ENCODE measurements around the gene OR51S1.
"Not testable (repeated sequence)": the region's sequence is repeated elsewhere in the genome, so short reads cannot be mapped to it uniquely, and the experiment has no call there.

DNA sequence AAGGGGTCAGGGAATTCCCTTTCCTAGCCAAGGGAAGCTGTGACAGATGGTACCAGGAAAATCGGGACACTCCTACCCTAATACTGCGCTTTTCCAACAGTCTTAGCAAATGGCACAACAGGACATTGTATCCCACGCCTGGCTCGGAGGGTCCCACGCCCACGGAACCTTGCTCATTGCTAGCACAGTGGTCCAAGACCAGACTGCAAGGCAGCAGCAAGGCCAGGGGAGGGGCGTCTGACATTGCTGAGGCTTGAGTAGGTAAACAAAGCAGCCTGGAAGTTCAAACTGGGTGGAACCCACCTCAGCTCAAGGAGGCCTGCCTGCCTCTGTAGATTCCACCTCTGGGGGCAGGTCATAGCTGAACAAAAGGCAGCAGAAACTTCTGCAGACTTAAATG is 5.3 kb upstream of the OR51S1 start:
- TF ChIP-seq, protein P1, sequence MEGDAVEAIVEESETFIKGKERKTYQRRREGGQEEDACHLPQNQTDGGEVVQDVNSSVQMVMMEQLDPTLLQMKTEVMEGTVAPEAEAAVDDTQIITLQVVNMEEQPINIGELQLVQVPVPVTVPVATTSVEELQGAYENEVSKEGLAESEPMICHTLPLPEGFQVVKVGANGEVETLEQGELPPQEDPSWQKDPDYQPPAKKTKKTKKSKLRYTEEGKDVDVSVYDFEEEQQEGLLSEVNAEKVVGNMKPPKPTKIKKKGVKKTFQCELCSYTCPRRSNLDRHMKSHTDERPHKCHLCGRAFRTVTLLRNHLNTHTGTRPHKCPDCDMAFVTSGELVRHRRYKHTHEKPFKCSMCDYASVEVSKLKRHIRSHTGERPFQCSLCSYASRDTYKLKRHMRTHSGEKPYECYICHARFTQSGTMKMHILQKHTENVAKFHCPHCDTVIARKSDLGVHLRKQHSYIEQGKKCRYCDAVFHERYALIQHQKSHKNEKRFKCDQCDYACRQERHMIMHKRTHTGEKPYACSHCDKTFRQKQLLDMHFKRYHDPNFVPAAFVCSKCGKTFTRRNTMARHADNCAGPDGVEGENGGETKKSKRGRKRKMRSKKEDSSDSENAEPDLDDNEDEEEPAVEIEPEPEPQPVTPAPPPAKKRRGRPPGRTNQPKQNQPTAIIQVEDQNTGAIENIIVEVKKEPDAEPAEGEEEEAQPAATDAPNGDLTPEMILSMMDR (IDR thresholded peaks at IDR 0.05) = not testable (repeated sequence)
- TF ChIP-seq REST (IDR thresholded peaks at IDR 0.05; ENCODE audit: insufficient read depth in 1 of 2, low read depth in 2 of 2, low read length in 1 of 2); POLR2AphosphoS5 (IDR thresholded peaks at IDR 0.05; ENCODE audit: low read depth, low read length); SIN3A (IDR thresholded peaks at IDR 0.05; ENCODE audit: borderline replicate concordance, insufficient read depth, low read depth, low read length); TCF7L2 (IDR thresholded peaks at IDR 0.05; ENCODE audit: low read depth, low read length): not testable (repeated sequence)
